ENCODE results near the gene ZFX.
"Not testable (repeated sequence)": the region's sequence is repeated elsewhere in the genome, so short reads cannot be mapped to it uniquely, and the experiment has no call there.

The ZFX gene

GRCh38 chrX:24149351-24150050, at the start of gene ZFX:
ZFX (plus strand) TSS chrX:24149729; CDS start chrX:24172743, 23,014 bp downstream.
- DNase-seq, result peak; percentile 73

GRCh38 chrX:24100713-24101112, 48.8 kb upstream of the ZFX start:
- no peak for DNase-seq

- no peak for DNase-seq
Observed at GRCh38 chrX:24110069-24110468, 39.5 kb upstream of the ZFX start.

- DNase-seq, result no peak
Observed at GRCh38 chrX:24113181-24113580, 36.3 kb upstream of the ZFX start.

GRCh38 chrX:24117258-24117657, 32.3 kb upstream of the ZFX start:
- no peak for DNase-seq

- DNase-seq, result no peak
Observed at GRCh38 chrX:24124244-24124799, 25.2 kb upstream of the ZFX start.

- DNase-seq, result no peak
Observed at GRCh38 chrX:24125028-24125612, 24.4 kb upstream of the ZFX start.

GRCh38 chrX:24131476-24131875, 18.1 kb upstream of the ZFX start:
- DNase-seq, result no peak

- no peak for DNase-seq
Observed at GRCh38 chrX:24133312-24133711, 16.2 kb upstream of the ZFX start.

GRCh38 chrX:24135768-24136167, 13.8 kb upstream of the ZFX start:
- not testable (repeated sequence) for DNase-seq

GRCh38 chrX:24137192-24137591, 12.3 kb upstream of the ZFX start:
- no peak for DNase-seq

- DNase-seq, result not testable (repeated sequence)
Observed at GRCh38 chrX:24143982-24144381, 5.5 kb upstream of the ZFX start.

GRCh38 chrX:24144528-24144927, 5.0 kb upstream of the ZFX start:
- DNase-seq, result no peak

- no peak for DNase-seq
Observed at GRCh38 chrX:24145303-24146186, 4.0 kb upstream of the ZFX start.

- no peak for DNase-seq
Observed at GRCh38 chrX:24146283-24146949, 3.1 kb upstream of the ZFX start.

GRCh38 chrX:24147165-24147564, 2.4 kb upstream of the ZFX start:
- no peak for DNase-seq

- no peak for DNase-seq
Observed at GRCh38 chrX:24148121-24148520, 1.4 kb upstream of the ZFX start.

GRCh38 chrX:24148535-24149350, 786 bp upstream of the ZFX start:
- no peak for DNase-seq

- peak; percentile 88 for DNase-seq
Observed at GRCh38 chrX:24150051-24150790, 692 bp downstream of the ZFX start.

- DNase-seq, result no peak
Observed at GRCh38 chrX:24150898-24151297, 1.4 kb downstream of the ZFX start.

GRCh38 chrX:24151513-24151912, 2.0 kb downstream of the ZFX start:
- DNase-seq, result no peak
